PFSK-1 (cell line): ENCODE measurements around the gene IGLON5.

Source experiments
- FOXP2 ChIP-seq: optimal IDR thresholded peaks from 2 replicates; pipeline ENCODE3; 2011; ENCODE audit warnings: borderline replicate concordance, control low read depth, inconsistent platforms; ENCODE audit not compliant: insufficient read depth; ENCODE audit errors: extremely low read length, extremely low read depth
- POLR2AphosphoS5 ChIP-seq: IDR thresholded peaks from 2 replicates; pipeline ENCODE4 v1.6.1; 2012; ENCODE audit warnings: low read depth, mild to moderate bottlenecking, control low read depth, low read length, moderate library complexity
- REST ChIP-seq, 2 experiments: IDR thresholded peaks; 2 replicates each; pipeline versions ENCODE4 v1.6.1 to v1.8.0; 2011 to 2012; ENCODE audit warnings: low read depth in 2 of 2, low read length in 2 of 2, control low read depth in 1 of 2, inconsistent platforms in 1 of 2, mild to moderate bottlenecking in 1 of 2, moderate library complexity in 1 of 2; ENCODE audit not compliant: insufficient read depth in 1 of 2
- SIN3A ChIP-seq: IDR thresholded peaks from 2 replicates; pipeline ENCODE4 v1.6.1; 2012; ENCODE audit warnings: mild to moderate bottlenecking, low read length, moderate library complexity, borderline replicate concordance; ENCODE audit not compliant: insufficient read depth
- TAF1 ChIP-seq: IDR thresholded peaks from 2 replicates; pipeline ENCODE4 v1.6.1; 2012; ENCODE audit warnings: low read length, control low read depth, borderline replicate concordance; ENCODE audit not compliant: insufficient read depth

IGLON5 gene

GRCh38 chr19:51323481-51324166 lies 12.2 kb downstream of the IGLON5 start:
- TF ChIP-seq SIN3A (no peak), TAF1 (no peak)

- TF ChIP-seq FOXP2 (no peak), SIN3A (no peak), POLR2AphosphoS5 (no peak), TAF1 (no peak), REST (IDR thresholded peaks at IDR 0.05; ENCODE audit: insufficient read depth in 1 of 2, low read depth in 2 of 2, low read length in 2 of 2) (no peak)
These were observed 12.7 kb downstream of the IGLON5 start for GRCh38 chr19:51324167-51324481.

- TF ChIP-seq SIN3A (no peak), REST (IDR thresholded peaks at IDR 0.05; ENCODE audit: insufficient read depth in 1 of 2, low read depth in 2 of 2, low read length in 2 of 2) (no peak), POLR2AphosphoS5 (no peak), TAF1 (no peak), FOXP2 (no peak)
These were observed 13.9 kb downstream of the IGLON5 start for GRCh38 chr19:51325161-51325976.

- TF ChIP-seq FOXP2 (no peak), POLR2AphosphoS5 (no peak), TAF1 (no peak), REST (IDR thresholded peaks at IDR 0.05; ENCODE audit: insufficient read depth in 1 of 2, low read depth in 2 of 2, low read length in 2 of 2) (no peak), SIN3A (no peak)
These were observed 15.0 kb downstream of the IGLON5 start for GRCh38 chr19:51326216-51327065.

GRCh38 chr19:51327066-51328001 lies 15.9 kb downstream of the IGLON5 start:
- TF ChIP-seq REST (IDR thresholded peaks at IDR 0.05; ENCODE audit: insufficient read depth in 1 of 2, low read depth in 2 of 2, low read length in 2 of 2) (no peak), FOXP2 (no peak), SIN3A (no peak), TAF1 (no peak), POLR2AphosphoS5 (no peak)
